Panc1 (cell line): Measurements from ENCODE around the gene TERT.

ENCODE experiments used
- CTCF ChIP-seq: fragments of 450-650 bp; IDR thresholded peaks from 2 replicates; pipeline ENCODE4 v1.5.1; 2017; ENCODE audit warnings: mild to moderate bottlenecking
- REST ChIP-seq, 2 experiments: IDR thresholded peaks; 2 replicates each; pipeline ENCODE4 v1.6.1; 2011 to 2012; ENCODE audit warnings: low read depth in 2 of 2, control low read depth in 1 of 2, low read length in 1 of 2, mild to moderate bottlenecking in 1 of 2, moderate library complexity in 1 of 2; ENCODE audit not compliant: insufficient read depth in 1 of 2
- SIN3A ChIP-seq: IDR thresholded peaks from 2 replicates; pipeline ENCODE4 v1.6.1; 2012; ENCODE audit warnings: low read depth, mild to moderate bottlenecking, low read length, moderate library complexity, borderline replicate concordance; ENCODE audit not compliant: insufficient read depth

- TF ChIP-seq CTCF (no peak), SIN3A (no peak), REST (IDR thresholded peaks at IDR 0.05; ENCODE audit: insufficient read depth in 1 of 2, low read depth in 2 of 2, low read length in 1 of 2) (no peak)
Measured at GRCh38 chr5:1338196-1338490, 43.3 kb upstream of the TERT start.
